ENCODE data around the gene MARCHF9. TPM values are rescaled to one million over a fixed set of nuclear protein-coding genes. Genes with fewer than 3 reads are reported as not detected.
A peak's percentile ranks its signal among the peaks of the same experiment; 100 is the strongest.

MARCHF9 gene
- total and polyA plus RNA-seq, 5 donors, result 14.3 to 17.8 (median 16.3) TPM

DNA sequence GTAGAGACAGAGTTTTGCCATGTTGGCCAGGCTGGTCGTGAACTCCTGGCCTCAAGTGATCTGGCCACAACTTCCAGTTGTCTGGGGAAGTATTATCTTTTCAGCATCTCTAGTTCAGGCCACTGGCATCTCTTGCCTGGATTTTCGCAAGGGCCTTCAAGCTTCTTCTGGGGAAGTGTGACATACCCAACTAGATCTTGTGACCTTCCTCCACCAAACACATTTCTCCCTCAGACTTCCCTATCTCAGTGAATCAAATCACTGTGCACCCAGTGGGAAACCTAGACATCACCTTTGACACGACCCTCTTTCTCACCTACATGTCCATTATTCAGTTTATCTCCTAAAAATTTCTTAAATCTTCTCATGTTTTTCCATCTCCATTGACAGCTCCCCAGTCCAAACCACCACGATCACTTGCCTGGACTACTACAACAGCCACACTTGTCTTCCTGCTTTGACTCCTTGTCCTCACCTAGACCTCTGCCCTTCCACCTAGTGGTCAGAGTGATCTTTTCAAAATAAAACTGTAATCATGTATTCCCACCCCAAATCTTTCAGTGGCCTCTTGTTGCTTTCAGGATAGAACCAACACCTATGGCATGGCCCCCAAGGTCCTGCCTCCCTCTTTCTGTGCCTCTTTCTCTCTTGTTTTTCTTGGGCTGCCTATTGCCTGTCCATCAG is 20.8 kb downstream of the MARCHF9 start:
- H3K9me3 ChIP-seq (ENCODE audit: control insufficient read depth, low read length), result no peaks in the 10 kb centered on the region
- peaks cover 3% of the 10 kb centered on the region for H3K4me1 ChIP-seq (ENCODE audit: control insufficient read depth, insufficient read depth, low read length)
- 78% methylated on average over 4 of the region's 4 CpGs for WGBS
- no peak for ATAC-seq
- H3K27me3 ChIP-seq (ENCODE audit: control insufficient read depth, insufficient read depth), result no peaks in the 10 kb centered on the region
- intact Hi-C loops (cut with DNase I), result no loop called here
- no peak overlapping the region for H3K4me3 ChIP-seq (ENCODE audit: low read length)
- no peak overlapping the region for H3K27ac ChIP-seq (ENCODE audit: low read length)
- DNase-seq, result no peak

DNA sequence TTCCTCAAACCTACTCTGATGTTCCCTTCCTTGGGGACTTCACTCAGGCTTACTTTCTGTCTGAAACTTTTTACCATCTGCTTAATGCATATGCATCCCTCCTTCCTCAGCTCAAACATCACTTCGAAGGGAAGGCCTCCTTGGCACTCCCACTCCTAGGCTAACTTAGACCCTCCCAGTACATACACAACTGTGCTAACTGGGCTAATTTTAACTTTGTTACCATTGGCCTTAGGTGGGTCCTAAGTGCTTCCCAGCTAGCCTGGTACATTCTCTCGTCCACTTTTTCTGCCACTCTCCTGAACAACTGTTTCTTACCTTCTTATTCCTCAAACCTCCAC is 21.3 kb downstream of the MARCHF9 start:
- DNase-seq (no peak), ATAC-seq (no peak)
- intact Hi-C loops (cut with DNase I), result no loop called here
- no peaks in the 10 kb centered on the region for H3K9me3 ChIP-seq (ENCODE audit: control insufficient read depth, low read length)
- WGBS, result 83% methylated on average over 2 of the region's 2 CpGs
- no peak overlapping the region for H3K4me3 ChIP-seq (ENCODE audit: low read length)
- H3K4me1 ChIP-seq (ENCODE audit: control insufficient read depth, insufficient read depth, low read length), result peaks cover 2% of the 10 kb centered on the region
- no peaks in the 10 kb centered on the region for H3K27me3 ChIP-seq (ENCODE audit: control insufficient read depth, insufficient read depth)
- H3K27ac ChIP-seq (ENCODE audit: low read length), result no peak overlapping the region

DNA sequence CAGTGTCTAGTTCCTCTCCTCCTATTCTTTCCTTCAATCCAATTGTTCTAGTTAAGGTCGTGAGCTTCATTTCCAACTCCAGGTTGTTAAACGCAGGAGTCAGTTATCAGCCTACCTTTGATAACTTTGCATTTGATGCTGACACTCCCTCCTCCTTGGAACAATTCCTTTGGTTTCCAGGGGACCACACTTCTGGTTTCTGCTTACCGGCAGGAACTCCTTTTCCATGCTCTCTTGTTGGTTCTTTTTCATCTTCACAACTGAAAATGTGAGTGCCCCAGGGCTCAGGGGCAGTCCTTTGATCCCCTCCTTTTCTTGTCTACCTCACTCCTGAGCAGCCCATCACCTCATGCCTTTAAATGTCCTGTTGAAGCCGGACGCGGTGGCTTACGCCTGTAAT is 22.5 kb downstream of the MARCHF9 start:
- WGBS, result 89% methylated on average over 7 of the region's 7 CpGs
- no peak for ATAC-seq
- no peak overlapping the region for H3K27ac ChIP-seq (ENCODE audit: low read length)
- no peak overlapping the region for H3K4me3 ChIP-seq (ENCODE audit: low read length)
- intact Hi-C loops (cut with DNase I), result no loop called here
- no peaks in the 10 kb centered on the region for H3K9me3 ChIP-seq (ENCODE audit: control insufficient read depth, low read length)
- H3K4me1 ChIP-seq (ENCODE audit: control insufficient read depth, insufficient read depth, low read length), result no peaks in the 10 kb centered on the region
- no peak for DNase-seq
- no peaks in the 10 kb centered on the region for H3K27me3 ChIP-seq (ENCODE audit: control insufficient read depth, insufficient read depth)

DNA sequence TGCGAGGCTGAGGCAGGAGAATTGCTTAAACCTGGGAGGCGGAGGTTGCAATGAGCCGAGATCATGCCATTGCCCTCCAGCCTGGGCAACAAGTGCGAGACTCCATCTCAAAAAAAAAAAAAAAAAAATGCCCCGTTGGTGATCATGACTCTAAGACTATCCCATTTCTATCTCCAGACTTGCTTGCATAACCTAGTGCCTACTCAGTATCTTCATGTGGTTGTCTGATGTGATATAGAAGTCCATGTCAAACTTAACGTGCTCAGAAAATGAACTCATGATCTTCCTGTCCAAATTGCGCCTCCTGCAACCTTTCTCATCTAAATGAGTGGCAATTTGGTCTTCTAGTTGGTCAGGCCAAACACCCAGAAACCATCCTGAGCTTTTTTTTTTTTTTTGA is 23.0 kb downstream of the MARCHF9 start:
- no peak overlapping the region for H3K4me3 ChIP-seq (ENCODE audit: low read length)
- H3K4me1 ChIP-seq (ENCODE audit: control insufficient read depth, insufficient read depth, low read length), result no peaks in the 10 kb centered on the region
- ATAC-seq, result no peak
- WGBS, result 95% methylated on average over 7 of the region's 7 CpGs
- H3K27me3 ChIP-seq (ENCODE audit: control insufficient read depth, insufficient read depth), result no peaks in the 10 kb centered on the region
- no peak overlapping the region for H3K27ac ChIP-seq (ENCODE audit: low read length)
- H3K9me3 ChIP-seq (ENCODE audit: control insufficient read depth, low read length), result no peaks in the 10 kb centered on the region
- intact Hi-C loops (cut with DNase I), result no loop called here
- DNase-seq, result no peak

DNA sequence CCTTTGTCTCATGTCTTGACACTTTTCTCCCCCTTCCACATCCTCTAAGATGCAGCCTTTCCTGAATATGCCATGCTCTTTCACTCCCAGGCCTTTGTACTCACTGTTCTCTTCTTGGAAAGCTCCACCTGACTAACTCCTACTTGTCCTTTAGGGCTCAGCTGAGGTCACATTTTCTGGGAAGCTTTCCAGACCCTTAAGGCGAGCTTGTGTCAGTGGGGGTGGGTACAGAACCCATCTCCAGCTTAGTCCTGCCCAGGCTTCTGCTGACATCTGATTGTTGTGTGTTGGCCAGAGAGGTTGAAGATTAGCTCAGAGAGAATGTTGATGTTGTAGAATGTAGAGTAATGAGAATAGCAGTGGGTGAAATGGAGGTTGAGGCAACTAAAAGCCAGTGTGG is 24.8 kb downstream of the MARCHF9 start:
- intact Hi-C loops (cut with DNase I), result no loop called here
- Histone ChIP-seq H3K4me3 (ENCODE audit: low read length) (no peak overlapping the region), H3K9me3 (ENCODE audit: control insufficient read depth, low read length) (no peaks in the 10 kb centered on the region), H3K4me1 (ENCODE audit: control insufficient read depth, insufficient read depth, low read length) (no peaks in the 10 kb centered on the region), H3K27me3 (ENCODE audit: control insufficient read depth, insufficient read depth) (no peaks in the 10 kb centered on the region), H3K27ac (ENCODE audit: low read length) (no peak overlapping the region)
- ATAC-seq, result no peak
- 50% methylated on average over 1 of the region's 1 CpG for WGBS
- no peak for DNase-seq

DNA sequence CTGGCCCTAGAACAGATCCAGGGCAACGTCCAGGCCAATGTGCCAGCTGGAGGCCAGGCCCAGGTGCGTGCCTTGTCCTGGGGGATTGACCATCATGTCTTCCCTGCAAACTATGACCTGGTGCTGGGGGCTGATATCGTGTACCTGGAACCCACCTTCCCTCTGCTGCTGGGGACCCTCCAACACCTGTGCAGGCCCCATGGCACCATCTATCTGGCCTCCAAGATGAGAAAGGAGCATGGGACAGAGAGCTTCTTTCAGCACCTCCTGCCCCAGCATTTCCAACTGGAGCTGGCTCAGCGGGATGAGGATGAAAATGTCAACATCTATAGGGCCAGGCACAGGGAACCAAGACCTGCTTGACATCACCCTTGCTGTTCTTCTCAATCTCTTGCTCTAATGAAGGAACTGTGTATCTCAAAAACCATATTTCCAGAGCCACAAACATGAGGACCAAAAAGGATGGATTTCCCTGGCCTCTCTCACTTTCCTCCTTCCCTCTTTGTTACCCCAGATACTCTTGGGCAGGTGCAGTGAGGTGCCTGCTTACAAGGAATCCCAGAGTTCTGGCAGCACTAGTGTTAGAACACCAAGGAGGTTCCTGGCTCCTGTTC is 25.5 kb downstream of the MARCHF9 start:
- H3K4me1 ChIP-seq (ENCODE audit: control insufficient read depth, insufficient read depth, low read length), result no peaks in the 10 kb centered on the region
- H3K27ac ChIP-seq (ENCODE audit: low read length), result no peak overlapping the region
- WGBS, result 88% methylated on average over 4 of the region's 4 CpGs
- H3K4me3 ChIP-seq (ENCODE audit: low read length), result no peak overlapping the region
- no peak for DNase-seq
- ATAC-seq, result no peak
- H3K27me3 ChIP-seq (ENCODE audit: control insufficient read depth, insufficient read depth), result no peaks in the 10 kb centered on the region
- intact Hi-C loops (cut with DNase I), result no loop called here
- H3K9me3 ChIP-seq (ENCODE audit: control insufficient read depth, low read length), result no peaks in the 10 kb centered on the region

DNA sequence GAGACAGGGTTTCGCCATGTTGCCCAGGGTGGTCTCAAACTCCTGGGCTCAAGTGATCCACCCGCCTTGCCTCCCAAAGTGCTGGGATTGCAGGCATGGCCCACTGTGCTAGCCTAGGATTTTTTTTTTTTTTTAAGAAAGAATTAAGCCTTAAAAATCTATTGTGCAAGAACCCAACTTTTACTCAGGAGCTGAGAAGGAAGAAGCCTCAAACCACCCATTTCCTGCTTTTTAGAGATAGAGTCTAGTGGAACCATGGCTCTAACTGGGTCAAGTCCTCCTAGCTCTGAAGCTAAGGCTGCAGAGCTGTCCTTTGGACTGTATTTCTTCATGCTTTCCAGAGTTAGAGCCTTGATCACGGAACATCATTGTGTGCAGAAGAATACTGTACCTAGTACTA is 26.3 kb downstream of the MARCHF9 start:
- no peak overlapping the region for H3K27ac ChIP-seq (ENCODE audit: low read length)
- no peaks in the 10 kb centered on the region for H3K4me1 ChIP-seq (ENCODE audit: control insufficient read depth, insufficient read depth, low read length)
- H3K4me3 ChIP-seq (ENCODE audit: low read length), result no peak overlapping the region
- WGBS, result 94% methylated on average over 3 of the region's 3 CpGs
- DNase-seq (no peak), ATAC-seq (no peak)
- no peaks in the 10 kb centered on the region for H3K9me3 ChIP-seq (ENCODE audit: control insufficient read depth, low read length)
- no peaks in the 10 kb centered on the region for H3K27me3 ChIP-seq (ENCODE audit: control insufficient read depth, insufficient read depth)
- intact Hi-C loops (cut with DNase I), result no loop called here

DNA sequence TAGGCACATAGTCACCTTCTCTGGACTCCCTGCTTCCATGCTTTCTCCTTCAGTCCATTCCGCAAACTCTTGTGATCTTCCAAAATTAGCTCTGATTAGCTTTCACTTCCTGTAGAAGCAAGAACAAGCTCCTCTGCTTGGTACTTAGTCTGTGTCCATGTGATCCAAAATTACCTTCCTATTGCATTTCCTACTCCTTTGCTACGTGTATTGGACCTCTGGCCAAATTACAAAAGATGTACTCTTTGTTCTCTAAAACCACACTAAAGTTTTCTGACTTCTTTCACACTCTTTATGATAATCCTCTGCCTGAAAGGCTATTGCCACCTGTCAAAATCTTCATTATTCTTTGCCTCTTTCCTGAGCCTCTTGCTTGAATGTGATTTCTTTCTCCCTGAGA is 26.9 kb downstream of the MARCHF9 start:
- Histone ChIP-seq H3K4me3 (ENCODE audit: low read length) (no peak overlapping the region), H3K27me3 (ENCODE audit: control insufficient read depth, insufficient read depth) (no peaks in the 10 kb centered on the region), H3K9me3 (ENCODE audit: control insufficient read depth, low read length) (no peaks in the 10 kb centered on the region), H3K4me1 (ENCODE audit: control insufficient read depth, insufficient read depth, low read length) (no peaks in the 10 kb centered on the region), H3K27ac (ENCODE audit: low read length) (no peak overlapping the region)
- intact Hi-C loops (cut with DNase I), result no loop called here
- no peak for DNase-seq
- no peak for ATAC-seq
- 70% methylated on average over 2 of the region's 2 CpGs for whole genome bisulfite sequencing

DNA sequence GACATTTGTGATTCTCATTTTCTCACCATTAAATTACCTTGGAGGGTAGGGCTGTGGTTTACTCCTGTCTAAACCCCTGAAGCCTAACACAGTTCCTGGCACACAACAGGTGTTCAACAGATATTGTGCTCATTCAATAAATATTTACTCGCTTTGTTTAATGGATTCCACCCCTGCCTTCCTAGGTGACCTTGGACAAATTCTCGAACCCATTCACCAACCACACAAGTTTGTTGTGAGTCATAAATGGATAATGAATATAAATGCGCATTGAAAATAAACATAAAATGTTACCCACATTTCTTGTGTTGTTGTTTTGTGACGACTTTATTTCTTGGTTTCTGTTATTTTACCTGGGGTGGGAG is 27.3 kb downstream of the MARCHF9 start:
- Histone ChIP-seq H3K4me1 (ENCODE audit: control insufficient read depth, insufficient read depth, low read length) (no peaks in the 10 kb centered on the region), H3K27ac (ENCODE audit: low read length) (no peak overlapping the region), H3K4me3 (ENCODE audit: low read length) (peak overlapping the region; percentile 87), H3K27me3 (ENCODE audit: control insufficient read depth, insufficient read depth) (no peaks in the 10 kb centered on the region), H3K9me3 (ENCODE audit: control insufficient read depth, low read length) (no peaks in the 10 kb centered on the region)
- DNase-seq (no peak), ATAC-seq (no peak)
- WGBS, result 23% methylated on average over 4 of the region's 4 CpGs
- intact Hi-C loops (cut with DNase I), result no loop called here

DNA sequence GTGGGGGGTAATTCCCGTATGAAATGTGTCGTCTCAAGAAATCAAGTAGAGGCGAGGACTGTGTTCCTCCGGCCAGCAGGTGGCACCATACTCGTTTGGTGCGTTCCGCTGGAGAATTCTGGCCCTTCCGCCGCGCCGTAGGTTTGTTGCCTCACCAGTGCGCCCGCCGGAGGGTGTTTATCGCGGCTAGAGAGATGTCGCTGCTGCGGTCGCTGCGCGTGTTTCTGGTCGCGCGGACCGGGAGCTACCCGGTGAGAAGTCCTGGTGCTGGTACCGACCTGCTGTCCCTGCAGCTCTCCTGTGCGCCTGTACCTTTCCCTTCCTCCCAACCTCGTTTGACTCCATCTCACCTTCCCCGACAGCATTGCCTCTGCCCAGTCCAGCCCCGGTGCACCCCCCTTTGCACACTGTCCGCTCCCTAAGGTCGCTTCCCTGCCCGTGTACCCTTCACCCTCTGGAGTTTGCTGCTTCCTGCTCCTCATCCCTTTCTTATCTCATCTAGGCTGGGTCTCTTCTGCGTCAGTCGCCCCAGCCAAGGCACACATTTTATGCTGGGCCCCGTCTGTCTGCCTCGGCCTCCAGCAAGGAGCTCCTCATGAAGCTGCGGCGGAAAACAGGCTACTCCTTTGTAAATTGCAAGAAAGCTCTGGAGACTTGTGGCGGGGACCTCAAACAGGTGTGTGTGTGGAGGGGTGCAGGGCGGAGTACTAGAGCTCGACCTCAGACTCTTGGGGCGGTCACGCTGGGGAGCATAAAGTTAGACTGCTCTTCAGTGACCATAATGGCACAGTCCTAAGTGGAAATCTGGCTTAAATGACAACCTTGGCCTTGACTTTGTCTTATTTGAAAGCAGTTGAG is 27.9 kb downstream of the MARCHF9 start, which contains the start of gene TSFM:
TSFM (plus strand) TSS at position 180 of the 858 bp plus-strand sequence; CDS start at position 195, 15 bp downstream.
- WGBS, result under 1% methylated on average over 45 of the region's 45 CpGs
- intact Hi-C loops (cut with DNase I), result no loop called here
- peak; percentile 84 to 92 for ATAC-seq

DNA sequence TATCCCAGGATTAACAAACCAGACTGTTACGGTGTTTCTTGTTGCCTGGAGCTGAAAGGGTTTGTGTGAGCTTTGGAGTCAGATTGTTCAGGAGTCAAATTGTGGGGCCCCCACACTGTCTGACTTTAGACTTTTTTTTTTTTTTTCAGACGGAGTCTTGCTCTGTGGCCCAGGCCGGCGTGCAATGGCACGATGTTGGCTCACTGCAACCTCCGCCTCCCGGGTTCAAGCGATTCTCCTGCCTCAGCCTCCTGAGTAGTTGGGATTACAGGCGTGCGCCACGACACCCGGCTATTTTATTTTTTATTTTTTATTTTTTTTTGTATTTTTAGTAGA is 28.5 kb downstream of the MARCHF9 start:
- intact Hi-C loops (cut with DNase I), result no loop called here
- no peaks in the 10 kb centered on the region for H3K4me1 ChIP-seq (ENCODE audit: control insufficient read depth, insufficient read depth, low read length)
- H3K4me3 ChIP-seq (ENCODE audit: low read length), result peak overlapping the region; percentile 87
- H3K9me3 ChIP-seq (ENCODE audit: control insufficient read depth, low read length), result no peaks in the 10 kb centered on the region
- no peak for ATAC-seq
- no peak overlapping the region for H3K27ac ChIP-seq (ENCODE audit: low read length)
- H3K27me3 ChIP-seq (ENCODE audit: control insufficient read depth, insufficient read depth), result no peaks in the 10 kb centered on the region
- WGBS, result 85% methylated on average over 12 of the region's 12 CpGs
- DNase-seq, result no peak

More for the DNA sequence above, 27.9 kb downstream of the MARCHF9 start, which contains the start of gene TSFM:
- H3K4me3 ChIP-seq (ENCODE audit: low read length), result peak within 1 kb of the TSS; percentile 87
- peak; percentile 97 to 99 (median 99) for DNase-seq
- H3K27ac ChIP-seq (ENCODE audit: low read length), result peak within 1 kb of the TSS; percentile 32
- H3K4me1 ChIP-seq (ENCODE audit: control insufficient read depth, insufficient read depth, low read length), result no peaks in the 10 kb centered on the region
- H3K27me3 ChIP-seq (ENCODE audit: control insufficient read depth, insufficient read depth), result no peaks in the 10 kb centered on the region
- H3K9me3 ChIP-seq (ENCODE audit: control insufficient read depth, low read length), result no peaks in the 10 kb centered on the region

All from right cardiac atrium (tissue), 5 donors.